Choroid plexus epithelial cell (primary cell): Measurements from ENCODE around the gene SLCO3A1.

Experiments
- DNase-seq: peaks from one replicate; pipeline ENCODE4 v3.0.0-alpha.2; 2010; ENCODE audit warnings: low read depth
- H3K4me3 ChIP-seq: 2 replicates; pipeline ENCODE4 v1.5.1; 2011; ENCODE audit warnings: low read depth, mild to moderate bottlenecking, control low read depth, low read length, moderate library complexity
- TF ChIP-seq, protein P1 (sequence below): conservative IDR thresholded peaks from 2 replicates; pipeline ENCODE4 v1.5.1; 2011; ENCODE audit warnings: low read depth, mild to moderate bottlenecking, control low read depth, inconsistent platforms, low read length, moderate library complexity

SLCO3A1 gene

DNA sequence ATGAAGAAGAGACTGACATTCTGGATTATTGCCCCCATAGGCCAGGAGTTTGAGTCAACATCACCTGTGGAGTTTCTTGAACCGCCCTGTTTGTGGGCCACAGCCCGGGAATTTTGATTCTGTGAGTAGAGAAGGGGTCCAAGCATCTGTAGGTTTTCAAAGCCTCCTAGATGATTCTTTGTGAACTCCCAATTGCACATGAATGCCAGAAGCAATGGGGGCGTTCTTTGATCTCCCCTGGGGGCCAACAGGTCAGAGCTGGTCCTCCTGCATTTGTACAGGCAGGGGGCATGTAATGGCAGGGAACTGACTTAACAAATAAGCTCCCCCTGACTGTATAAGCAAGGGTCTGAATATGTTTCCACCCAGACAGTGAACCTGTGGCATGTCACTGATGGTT, 260.3 kb downstream of the SLCO3A1 start:
- DNase-seq: no peak
- TF ChIP-seq, protein P1, sequence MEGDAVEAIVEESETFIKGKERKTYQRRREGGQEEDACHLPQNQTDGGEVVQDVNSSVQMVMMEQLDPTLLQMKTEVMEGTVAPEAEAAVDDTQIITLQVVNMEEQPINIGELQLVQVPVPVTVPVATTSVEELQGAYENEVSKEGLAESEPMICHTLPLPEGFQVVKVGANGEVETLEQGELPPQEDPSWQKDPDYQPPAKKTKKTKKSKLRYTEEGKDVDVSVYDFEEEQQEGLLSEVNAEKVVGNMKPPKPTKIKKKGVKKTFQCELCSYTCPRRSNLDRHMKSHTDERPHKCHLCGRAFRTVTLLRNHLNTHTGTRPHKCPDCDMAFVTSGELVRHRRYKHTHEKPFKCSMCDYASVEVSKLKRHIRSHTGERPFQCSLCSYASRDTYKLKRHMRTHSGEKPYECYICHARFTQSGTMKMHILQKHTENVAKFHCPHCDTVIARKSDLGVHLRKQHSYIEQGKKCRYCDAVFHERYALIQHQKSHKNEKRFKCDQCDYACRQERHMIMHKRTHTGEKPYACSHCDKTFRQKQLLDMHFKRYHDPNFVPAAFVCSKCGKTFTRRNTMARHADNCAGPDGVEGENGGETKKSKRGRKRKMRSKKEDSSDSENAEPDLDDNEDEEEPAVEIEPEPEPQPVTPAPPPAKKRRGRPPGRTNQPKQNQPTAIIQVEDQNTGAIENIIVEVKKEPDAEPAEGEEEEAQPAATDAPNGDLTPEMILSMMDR: no peak
- no peak overlapping the region for H3K4me3 ChIP-seq

DNA sequence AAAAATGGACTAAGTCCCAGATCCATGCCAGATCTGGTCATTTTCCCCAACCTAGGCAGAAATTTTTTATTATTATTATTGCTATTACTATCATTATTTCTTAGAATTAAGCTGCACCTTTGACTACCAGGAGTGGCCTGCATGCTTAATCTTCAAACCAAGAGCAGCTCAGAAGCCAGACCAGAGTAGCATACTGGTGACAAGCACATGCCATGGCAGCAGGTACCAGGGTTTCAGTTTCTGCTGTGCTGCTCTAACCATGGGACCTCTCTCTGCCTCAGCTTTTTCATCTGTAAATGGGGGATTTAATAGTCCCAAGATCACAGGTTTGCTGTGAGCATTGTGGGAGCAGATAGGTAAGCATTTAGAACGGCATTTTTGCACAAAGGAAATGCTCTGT, 262.3 kb downstream of the SLCO3A1 start:
- no peak overlapping the region for H3K4me3 ChIP-seq
- TF ChIP-seq, protein P1: no peak

DNA sequence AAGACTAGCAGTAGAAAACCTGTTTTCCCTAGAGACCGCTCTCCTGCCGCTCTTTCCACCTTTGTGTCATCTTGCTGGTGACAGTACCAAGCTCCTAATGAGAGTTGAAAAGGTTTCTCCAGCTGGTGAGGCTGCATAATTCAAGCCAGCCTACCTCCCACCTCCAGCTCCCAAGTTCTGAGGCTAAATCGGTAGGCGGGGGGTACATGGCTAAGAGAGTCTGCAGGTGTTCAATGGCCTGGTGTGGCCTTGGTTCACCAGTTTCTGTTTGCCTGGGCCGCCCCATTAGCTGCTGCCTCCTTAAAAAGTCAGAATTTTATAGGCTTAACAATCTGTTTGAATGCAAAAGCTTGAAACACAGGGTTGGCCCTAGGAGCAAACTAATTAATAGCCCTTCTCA, 262.8 kb downstream of the SLCO3A1 start:
- TF ChIP-seq, protein P1: no peak
- no peak overlapping the region for H3K4me3 ChIP-seq

More for the DNA sequence above, 262.3 kb downstream of the SLCO3A1 start:
- DNase-seq: no peak

DNA sequence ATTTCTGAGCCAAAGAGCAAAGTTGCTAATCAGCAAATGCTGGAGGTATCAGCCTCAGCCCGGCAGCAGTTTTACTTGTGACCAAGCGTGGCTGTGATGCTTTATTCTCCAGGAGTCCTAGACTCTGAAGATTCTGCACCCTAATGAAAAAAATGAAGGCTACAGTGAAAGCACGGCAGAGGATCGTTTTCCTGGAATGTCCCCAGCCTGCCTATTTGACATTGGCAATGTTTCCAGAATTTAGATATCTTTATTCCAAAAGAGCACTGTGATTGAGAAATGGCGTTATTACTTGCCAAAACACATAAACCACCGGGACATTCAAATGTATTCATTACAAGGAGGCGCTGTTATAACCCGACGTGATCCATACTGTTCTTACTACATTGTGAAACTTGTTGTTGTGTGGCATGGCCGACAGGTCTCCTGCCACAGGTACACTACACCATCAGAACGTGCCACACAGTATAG, 263.8 kb downstream of the SLCO3A1 start:
- TF ChIP-seq, protein P1: no peak
- no peak for DNase-seq
- no peak overlapping the region for H3K4me3 ChIP-seq

More for the DNA sequence above, 262.8 kb downstream of the SLCO3A1 start:
- DNase-seq: no peak

DNA sequence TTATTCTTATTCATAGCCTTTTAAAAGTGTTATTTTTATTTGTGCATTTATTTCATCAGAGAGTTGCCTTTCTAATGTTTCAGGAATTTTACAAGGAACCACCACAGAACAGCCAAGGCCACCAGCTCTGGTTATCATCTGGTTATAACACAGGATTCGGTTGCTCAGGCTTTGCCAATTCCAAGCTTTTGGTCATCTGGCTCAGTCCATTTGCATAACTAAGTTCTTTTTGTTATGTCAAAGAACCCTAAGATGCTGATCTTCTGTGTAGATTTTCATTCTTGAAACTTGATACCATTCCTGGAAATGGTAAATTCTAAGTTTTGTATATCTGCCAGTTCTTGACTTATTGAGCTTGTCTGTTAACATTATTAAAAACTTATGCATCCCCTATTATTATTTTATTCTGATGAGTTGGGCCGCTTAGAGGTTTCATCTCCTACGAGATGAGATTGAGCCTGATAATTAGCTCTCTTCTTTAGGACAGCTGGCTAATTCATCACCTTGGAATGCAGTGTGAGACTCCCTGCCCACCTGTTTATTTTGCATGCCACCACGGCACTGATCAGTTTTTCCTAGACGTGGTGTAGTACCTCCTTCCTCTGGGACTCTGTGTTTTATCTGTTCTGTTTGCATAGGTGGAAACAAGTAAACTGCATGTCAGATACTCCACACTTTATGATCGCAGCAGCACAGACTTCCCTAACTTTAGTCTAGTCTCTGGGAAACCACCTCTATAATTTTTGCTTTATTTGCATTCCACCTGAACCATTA, 264.8 kb downstream of the SLCO3A1 start:
- DNase-seq: no peak
- no peak overlapping the region for H3K4me3 ChIP-seq
- TF ChIP-seq, protein P1: no peak

DNA sequence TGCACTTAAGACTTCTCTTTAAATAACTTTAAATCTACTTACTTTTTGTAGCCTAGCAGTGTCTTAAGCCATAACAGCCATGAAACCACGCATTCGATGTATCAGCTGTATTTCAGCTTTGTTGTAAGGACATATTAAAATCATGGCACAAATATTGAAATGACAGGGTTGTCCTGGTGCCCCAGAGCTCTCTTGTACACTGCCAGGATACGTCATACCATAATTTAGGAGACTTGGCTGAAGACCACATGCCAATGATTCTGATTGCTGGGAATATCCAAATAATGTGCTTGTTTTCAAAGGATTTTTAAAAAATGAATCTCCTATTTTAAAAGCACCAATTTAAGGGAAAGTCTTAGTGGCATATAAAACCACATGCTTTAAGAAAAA, 265.4 kb downstream of the SLCO3A1 start:
- H3K4me3 ChIP-seq: no peak overlapping the region
- TF ChIP-seq, protein P1: no peak
- no peak for DNase-seq
